LHCN-M2 (cell line): ENCODE results near the gene LAMB1. TPM values are rescaled to one million over a fixed set of nuclear protein-coding genes. Genes with fewer than 3 reads are reported as not detected.
"Not testable (repeated sequence)": the region's sequence is repeated elsewhere in the genome, so short reads cannot be mapped to it uniquely, and the experiment has no call there.

Experiments
- DNase-seq: peaks from one replicate; pipeline ENCODE4 v3.0.0-alpha.2; 2012; ENCODE audit warnings: low read depth
- total RNA-seq: library from RNA; depleted of rRNA; stranded (reverse); fragments of >200 nt; gene quantifications from 2 replicates; pipeline ENCODE4 v1.2.3, GENCODE V29; 2014

LAMB1 gene
- total RNA-seq, 1 experiment from 2014 or later, result 161 TPM

DNA sequence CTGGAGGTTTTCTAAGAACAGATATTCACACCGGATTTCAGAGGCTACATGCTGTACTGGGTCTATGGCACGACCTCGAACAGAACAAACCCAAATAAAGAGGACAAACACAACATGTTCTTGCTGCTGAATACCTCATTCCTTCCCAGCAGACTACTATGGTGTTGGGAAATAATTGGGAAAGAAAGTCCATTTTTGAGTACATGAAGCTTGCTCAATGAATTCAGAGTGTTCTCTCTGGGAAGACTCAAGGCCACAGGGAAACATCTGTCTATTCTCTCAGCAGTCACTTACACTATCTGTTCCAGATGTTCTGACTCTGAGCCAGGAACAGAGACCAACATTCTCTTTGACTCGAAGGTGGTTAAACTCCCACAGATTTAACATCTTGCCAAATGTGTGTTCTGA is 30.9 kb downstream of the LAMB1 start:
- DNase-seq, result peak; percentile 89

- peak; percentile 72 for DNase-seq
These were observed 31.3 kb downstream of the LAMB1 start for GRCh38 chr7:107971613-107972012.

- DNase-seq, result no peak
These were observed 31.9 kb downstream of the LAMB1 start for GRCh38 chr7:107971100-107971499.

DNA sequence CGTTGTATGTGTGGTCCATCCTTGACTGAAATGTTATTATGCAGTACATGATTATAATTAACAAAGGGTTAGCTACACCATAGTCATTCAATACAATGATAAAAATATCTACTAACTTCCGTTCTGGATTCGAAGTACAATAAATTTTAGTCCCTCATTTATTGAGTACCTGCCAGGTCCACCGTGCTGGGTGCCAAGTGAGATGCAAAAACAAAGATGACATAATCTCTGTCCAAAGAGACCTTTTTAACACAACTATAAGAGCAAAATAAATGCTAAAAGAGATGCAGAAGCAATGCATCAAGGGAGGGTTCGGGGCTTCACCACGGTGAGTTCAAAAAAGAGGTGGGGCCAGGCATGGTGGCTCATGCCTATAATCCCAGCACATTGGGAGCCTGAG is 33.1 kb downstream of the LAMB1 start:
- no peak for DNase-seq

DNA sequence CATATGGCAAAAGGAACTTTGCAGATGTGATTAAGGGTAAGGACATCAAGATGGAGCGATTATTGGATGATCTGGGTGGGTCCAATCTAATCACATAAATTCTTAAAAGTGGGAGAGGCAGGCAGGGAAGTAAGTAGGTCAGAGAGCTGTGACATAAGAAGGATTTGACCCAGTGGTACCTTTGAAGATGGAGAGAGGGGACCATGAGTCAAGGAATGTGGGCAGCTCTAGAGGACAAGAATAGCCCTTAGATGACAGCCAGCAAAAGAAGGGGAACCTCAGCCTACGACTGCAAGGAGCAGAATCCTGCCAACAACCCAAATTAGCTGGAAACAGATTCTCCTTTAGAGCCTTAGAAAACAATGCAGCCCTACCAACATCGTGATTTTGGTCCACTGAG is 34.5 kb downstream of the LAMB1 start:
- no peak for DNase-seq

DNA sequence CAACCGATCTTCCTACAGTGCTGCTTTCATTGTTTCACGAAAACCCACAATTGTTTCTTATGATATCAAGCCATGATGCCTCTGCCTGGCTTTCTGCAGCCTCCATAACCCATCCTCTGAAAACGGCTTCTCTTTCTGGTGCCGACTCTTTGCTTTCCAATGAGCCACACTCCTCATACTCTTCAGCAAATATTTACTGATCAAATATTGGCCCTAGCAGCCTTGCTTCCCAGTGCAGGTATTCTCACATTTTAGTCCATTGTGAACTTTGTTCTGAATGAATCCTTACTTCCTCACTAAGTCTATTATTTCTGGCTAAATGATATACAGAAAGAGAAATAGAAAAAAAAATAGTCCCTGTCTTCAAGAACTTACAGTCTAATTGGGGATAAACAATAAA is 35.5 kb downstream of the LAMB1 start:
- DNase-seq, result no peak

DNA sequence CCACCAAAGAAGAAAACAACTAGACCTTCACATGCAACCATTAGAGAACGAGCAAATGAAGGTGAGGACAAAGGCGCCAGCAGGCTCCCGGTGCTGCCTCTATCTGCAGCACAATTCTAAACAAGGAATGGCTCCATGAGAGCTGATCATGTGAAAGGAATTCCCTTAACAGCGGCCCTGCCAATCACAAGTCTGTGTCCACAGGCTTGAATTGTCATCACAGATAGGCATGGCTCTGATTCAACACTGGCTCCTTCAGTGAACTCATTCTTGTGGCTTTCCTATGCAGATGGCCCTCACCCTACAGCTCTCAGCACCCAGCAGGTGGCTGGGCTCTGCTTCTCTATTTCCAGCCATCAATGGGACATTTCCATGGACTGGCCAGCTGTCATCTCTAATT is 36.2 kb downstream of the LAMB1 start:
- DNase-seq, result peak; percentile 100

DNA sequence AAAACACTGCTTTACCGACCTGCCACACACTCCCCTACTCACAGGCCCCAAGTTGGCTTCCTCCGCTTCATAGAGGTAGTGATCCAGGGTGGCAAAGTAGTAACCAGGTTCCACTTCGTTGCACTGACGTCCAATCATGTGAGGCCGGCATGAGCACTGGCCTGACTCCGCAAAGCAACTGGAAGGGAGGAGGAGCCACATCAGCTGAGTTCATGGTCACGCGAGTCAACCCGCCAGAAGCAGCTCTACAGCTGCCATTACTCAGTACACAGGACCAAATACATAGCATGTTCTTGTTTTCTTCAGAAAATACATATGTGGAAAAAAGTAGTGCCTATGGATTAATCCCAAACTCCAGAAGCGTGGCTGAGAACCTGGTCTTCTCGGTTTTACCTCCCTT is 38.5 kb downstream of the LAMB1 start:
- no peak for DNase-seq

DNA sequence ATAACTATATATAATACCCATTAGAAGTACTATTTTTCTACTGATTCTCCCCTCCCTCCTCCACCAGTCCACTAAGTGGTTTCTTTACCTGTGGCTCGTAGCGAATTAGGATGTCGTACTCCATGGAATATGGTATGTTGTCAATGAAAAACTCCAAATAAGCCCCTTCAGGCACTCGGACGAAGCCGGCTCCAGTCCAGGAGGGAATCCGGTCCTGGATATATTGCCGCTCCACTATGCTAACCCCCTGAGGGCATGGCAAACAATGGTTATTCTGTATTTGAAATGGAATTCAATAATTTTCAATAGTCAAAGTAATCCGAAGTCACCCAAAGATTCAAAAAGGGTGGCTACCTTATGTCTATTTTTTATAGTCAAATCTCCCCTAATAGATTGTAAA is 40.1 kb downstream of the LAMB1 start:
- DNase-seq, result no peak

DNA sequence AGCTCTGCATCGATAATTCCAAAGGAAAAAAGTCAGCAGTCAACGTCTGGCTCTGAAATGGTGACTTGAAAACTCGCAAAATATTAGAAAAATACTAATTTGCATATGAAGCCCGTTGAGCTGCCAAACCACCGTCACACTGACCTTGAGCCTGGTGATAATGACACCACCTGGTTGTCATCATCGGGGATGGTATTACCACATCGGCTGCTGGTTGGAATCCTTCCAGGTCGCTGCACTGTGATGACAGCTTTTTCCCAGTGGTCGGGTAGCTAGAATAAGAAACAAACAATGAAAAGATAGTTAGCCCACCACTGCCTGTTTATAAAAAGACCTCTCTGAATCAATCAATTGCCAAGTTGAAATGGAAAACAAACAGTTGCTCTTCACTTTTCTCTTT is 41.6 kb downstream of the LAMB1 start:
- DNase-seq, result no peak

DNA sequence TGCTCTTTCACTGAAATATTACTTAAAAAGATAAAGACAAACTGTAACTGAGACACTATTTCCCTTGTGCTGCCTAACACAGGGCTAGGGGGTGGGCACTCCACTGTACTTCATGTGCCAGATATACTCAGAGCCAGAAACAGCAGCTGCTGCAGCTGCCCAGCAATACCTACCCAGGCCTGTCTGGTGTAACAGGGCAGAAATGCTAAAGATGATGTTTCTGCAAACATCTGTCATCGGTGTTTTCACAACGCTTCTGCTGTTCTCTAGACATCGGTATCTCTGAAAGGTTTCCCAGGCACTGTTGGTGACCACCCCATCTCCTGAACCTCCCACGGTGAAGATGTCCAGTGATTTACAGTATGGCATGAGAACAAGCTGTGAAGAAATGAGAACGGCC is 42.7 kb downstream of the LAMB1 start:
- DNase-seq, result peak; percentile 87

- DNase-seq, result no peak
These were observed 43.4 kb downstream of the LAMB1 start for GRCh38 chr7:107959527-107959898.

DNA sequence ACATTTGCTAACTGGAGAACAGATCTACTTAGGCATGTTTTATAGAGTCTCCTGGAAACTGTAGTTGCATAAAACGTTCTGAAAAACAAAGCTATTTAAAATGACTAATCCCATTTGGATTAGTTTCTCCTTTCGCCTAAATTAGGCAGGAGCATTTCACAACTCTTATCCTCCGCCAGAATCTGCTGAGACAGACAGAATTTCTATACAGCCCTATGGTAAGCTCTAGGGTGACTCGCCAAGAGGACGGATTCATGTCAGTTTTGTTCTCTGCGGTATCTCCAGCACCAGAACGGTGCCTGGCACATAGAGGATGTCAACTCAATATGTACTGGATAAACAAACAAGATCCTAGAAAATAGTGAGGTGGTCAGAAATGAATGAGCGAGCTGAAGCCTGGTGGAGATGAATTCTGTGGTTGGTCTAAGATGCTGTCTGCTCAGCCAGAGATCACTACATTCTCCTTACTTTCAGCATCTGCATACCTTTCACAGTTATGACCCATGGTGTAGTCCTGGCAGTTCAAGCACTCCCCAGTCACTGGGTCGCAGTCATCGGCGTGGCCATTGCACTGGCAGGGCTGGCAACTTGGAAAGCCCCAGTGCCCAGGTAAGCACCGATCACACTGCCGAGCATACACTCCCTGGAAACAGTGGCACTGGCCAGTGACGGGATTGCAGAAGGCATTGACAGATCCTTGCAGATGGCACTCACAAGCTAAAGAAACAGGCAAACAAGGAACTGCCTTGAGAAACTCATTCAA is 44.0 kb downstream of the LAMB1 start:
- peak; percentile 96 for DNase-seq

DNA sequence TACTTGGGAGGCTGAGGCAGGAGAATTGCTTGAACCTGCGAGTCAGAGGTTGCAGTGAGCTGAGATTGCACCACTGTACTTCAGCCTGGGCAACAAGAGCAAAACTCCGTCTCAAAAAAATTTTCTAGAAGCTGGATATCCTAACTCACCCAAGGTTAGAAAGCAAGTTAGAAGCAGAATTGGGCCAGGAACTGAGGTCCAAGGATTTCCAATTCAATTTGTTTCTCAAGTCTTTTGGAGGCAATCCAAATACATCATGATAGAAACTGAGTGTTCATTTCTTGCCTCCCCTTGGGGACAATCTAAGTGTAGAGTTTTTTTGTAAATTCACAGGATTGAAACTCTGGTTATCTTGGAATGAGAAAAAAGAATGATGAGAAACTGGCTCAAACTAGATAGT is 45.5 kb downstream of the LAMB1 start:
- no peak for DNase-seq

- not testable (repeated sequence) for DNase-seq
These were observed 46.0 kb downstream of the LAMB1 start for GRCh38 chr7:107956950-107957349.

DNA sequence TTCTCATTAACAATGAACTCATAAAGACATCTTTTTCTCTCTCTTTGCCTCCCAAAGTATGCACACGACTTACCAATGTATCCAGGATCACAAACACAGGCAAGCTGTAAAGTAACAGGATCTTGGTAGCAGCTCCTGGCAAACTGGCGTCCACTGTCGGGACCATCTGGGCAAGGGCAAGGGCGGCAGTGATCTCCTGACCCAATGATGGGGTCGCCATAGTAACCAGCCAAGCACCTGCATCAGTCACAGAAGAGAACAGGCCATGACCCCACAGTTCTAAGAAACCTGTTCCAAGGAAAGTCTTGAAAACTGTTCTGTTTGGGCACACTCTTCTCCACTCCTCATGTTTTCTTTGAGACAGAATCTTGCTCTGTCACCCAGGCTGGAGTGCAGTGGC is 47.6 kb downstream of the LAMB1 start:
- DNase-seq, result no peak

DNA sequence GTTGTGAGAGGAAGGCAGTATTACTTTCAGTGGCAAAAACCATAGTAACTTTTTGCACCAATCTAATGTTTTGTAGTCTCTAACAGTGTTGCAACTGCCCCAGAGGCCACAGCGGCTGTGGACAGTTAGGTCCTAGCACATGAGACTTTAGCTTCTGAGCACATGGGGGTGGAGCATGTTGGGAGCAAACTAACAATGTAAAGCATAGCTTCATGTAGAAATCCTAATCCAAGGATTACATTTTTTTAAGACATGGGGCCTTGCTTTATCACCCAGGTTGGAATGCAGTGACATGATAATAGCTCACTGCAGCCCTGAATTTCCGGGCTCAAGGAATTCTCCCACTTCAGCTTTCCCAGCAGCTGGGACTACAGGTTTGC is 49.0 kb downstream of the LAMB1 start:
- DNase-seq, result no peak

GRCh38 chr7:107953265-107953923 is 49.6 kb downstream of the LAMB1 start:
- no peak for DNase-seq

DNA sequence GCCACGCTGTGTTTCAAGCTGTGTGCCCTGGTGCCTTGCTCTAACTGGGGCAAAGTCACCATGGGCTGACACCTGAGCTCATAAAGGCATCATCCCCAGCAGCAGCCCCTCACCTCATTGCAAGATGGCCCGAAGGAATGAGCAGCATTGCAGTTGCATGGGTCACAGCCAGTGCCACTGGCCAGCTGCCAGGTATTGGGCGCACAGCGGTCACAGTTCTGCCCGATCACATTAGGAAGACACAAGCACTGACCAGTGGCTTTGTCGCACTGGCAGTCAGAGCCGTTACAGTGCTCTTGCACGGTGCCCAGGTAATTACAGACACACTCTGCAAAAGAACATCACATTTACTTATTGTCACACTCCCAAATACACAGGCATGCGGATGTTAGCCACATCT is 51.1 kb downstream of the LAMB1 start:
- no peak for DNase-seq

DNA sequence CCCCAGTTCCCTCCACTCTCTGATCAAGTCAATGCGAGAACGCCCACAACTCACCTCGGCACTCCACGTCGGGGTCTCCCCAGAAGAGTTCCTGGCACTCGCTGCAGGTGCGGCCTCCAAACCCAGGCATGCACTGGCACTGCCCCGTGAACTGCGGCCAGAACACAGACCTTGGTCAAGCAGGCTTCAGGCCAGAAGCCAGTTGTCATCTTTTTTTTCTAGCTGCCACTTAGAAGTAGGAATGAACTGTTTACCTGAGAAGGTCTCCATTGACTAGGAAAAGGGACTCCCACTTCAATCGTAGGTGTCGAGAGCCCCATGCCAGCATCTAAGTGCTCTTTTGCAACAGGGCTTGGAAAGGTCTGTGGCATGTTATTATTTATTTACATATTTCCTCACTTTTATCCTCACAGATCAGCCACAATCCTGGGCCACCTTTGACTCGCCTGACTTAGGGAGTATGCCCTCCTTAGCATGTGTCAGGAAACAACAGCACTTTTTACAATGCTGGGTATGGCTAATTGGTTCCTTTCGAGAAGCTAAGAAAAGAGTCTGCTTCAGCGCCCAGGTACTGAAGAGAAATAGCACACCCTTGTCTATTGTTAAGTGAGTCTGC is 51.7 kb downstream of the LAMB1 start:
- DNase-seq, result no peak

DNA sequence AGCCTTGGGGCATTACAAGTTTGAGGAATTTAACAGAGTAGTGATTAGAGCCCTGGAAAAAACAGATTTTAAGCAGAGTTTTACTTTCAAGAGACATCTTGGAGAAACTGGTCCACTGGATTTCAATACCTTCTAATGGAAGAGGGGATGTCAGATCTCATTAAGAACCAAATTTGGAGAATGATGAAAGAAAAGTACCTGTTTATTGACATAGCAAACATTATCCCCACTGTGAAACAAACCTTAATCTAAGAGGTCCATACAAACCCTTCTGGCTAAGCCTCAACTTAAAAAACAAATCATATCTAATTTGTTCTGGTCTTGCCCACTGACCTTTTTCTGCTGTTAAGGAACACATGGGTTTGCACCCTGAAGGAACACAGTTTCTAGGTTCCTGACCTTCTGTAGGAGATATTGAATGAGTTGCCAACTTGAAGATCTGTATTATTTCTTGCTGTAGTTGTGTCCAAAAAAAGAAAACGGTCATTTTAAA is 53.5 kb downstream of the LAMB1 start:
- DNase-seq, result no peak

DNA sequence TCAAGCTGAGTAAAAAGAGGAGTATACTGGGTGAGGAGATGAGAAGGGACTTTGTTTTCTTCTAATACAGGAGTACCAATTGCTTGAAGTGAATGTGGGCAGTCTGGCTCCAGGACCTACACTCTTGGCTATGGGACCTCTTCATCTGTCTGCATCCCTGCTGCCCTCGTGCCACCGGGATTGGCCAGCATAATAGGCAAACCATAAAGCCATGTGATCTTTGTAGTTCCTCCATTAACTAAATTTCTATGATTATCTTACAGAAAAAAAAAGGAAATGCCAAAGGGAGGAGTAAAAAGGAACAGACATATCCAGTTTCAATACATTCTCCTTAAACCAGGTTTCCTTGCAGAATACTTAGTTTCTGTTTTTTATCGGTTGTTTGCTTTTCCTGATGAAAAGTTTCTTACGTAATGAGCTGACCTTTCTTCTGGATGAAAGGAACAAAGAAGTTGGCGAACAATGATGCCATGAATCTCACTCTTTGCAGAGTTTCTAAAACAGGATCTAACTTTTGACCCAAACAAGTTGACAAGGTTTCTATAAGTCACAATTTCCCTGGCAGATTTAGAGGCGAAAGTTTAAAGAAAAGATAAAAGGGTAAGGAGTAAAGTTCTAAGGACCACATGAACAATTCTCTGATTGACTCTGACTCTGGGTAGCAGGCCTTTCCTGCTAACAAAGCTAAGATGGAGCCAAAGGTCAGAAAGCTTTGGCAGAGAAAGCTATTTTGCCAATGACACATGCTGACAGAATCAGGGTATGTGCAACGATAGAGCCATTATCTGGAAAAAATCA is 54.1 kb downstream of the LAMB1 start:
- peak; percentile 95 for DNase-seq
